Measurements from ENCODE around the gene CRIP2.

DNA sequence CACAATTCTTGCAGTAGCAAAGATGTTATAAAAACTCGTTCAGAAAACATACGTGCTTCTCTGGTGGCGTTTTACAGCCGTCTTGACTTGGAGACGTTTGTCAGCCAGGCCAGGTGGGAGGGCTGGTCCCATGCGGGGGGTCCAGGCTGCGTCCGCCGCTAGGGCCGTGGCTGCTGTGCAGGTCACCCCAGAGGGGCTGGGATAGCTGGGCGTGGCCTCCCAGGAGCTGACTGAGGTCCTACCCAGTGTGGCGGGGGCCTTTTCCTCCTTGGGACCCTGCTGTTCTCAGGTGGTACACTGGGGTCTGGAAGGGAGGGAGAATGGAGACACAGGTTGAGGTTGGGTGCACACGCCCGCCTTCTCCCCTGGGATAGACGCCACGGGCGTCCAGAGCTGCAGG, 29.8 kb upstream of the CRIP2 start:
- TF ChIP-seq, protein P1, sequence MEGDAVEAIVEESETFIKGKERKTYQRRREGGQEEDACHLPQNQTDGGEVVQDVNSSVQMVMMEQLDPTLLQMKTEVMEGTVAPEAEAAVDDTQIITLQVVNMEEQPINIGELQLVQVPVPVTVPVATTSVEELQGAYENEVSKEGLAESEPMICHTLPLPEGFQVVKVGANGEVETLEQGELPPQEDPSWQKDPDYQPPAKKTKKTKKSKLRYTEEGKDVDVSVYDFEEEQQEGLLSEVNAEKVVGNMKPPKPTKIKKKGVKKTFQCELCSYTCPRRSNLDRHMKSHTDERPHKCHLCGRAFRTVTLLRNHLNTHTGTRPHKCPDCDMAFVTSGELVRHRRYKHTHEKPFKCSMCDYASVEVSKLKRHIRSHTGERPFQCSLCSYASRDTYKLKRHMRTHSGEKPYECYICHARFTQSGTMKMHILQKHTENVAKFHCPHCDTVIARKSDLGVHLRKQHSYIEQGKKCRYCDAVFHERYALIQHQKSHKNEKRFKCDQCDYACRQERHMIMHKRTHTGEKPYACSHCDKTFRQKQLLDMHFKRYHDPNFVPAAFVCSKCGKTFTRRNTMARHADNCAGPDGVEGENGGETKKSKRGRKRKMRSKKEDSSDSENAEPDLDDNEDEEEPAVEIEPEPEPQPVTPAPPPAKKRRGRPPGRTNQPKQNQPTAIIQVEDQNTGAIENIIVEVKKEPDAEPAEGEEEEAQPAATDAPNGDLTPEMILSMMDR (IDR thresholded peaks at IDR 0.05; ENCODE audit: control extremely low read depth in 1 of 3, insufficient read depth in 1 of 3, low read depth in 1 of 3, low read length in 3 of 3): no peak
- TF ChIP-seq POLR2A (IDR thresholded peaks at IDR 0.05; ENCODE audit: control extremely low read depth in 1 of 2, low read depth in 2 of 2, low read length in 2 of 2): no peak
- no peak for TF ChIP-seq GABPA (IDR thresholded peaks at IDR 0.05; ENCODE audit: borderline replicate concordance, insufficient read depth, low read length)
- TF ChIP-seq POLR2AphosphoS5 (IDR thresholded peaks at IDR 0.05; ENCODE audit: low read depth, low read length): no peak
- TF ChIP-seq JUN (IDR thresholded peaks at IDR 0.05; ENCODE audit: low read depth, low read length): no peak
